HUES64 (cell line): ENCODE data around the gene C1D.
"Not testable (repeated sequence)": the region's sequence is repeated elsewhere in the genome, so short reads cannot be mapped to it uniquely, and the experiment has no call there.

Source experiments
- H3K27ac ChIP-seq: 2 replicates; pipeline ENCODE4 v1.7.0; 2013; ENCODE audit warnings: low read depth, low read length, inconsistent platforms
- H3K27me3 ChIP-seq: 2 replicates; pipeline ENCODE4 v1.6.1; 2013; ENCODE audit warnings: mild to moderate bottlenecking, low read length; ENCODE audit not compliant: insufficient read depth
- H3K36me3 ChIP-seq: 2 replicates; pipeline ENCODE4 v1.6.1; 2013; ENCODE audit warnings: mild to moderate bottlenecking, low read length; ENCODE audit not compliant: insufficient read depth
- H3K4me1 ChIP-seq: 2 replicates; pipeline ENCODE4 v1.6.1; 2013; ENCODE audit warnings: mild to moderate bottlenecking, low read length, moderate library complexity; ENCODE audit not compliant: insufficient read depth
- H3K4me3 ChIP-seq: 2 replicates; pipeline ENCODE4 v1.5.1; 2013; ENCODE audit warnings: mild to moderate bottlenecking, low read length, moderate library complexity
- H3K9ac ChIP-seq: 2 replicates; pipeline ENCODE4 v1.6.1; 2013; ENCODE audit warnings: mild to moderate bottlenecking, low read depth, low read length
- H3K9me3 ChIP-seq: 2 replicates; pipeline ENCODE4 v1.6.1; 2013; ENCODE audit warnings: low read depth, low read length; ENCODE audit not compliant: insufficient read depth
- WGBS: fragments of 150-250, 120-280 bp; methylation state at CpG from one replicate; pipeline ENCODE4 v1.1.7; 2013; ENCODE audit warnings: missing lambda C conversion rate; 5-methylcytosine and 5-hydroxymethylcytosine counted together

Gene C1D

GRCh38 chr2:67997903-67998302 is 64.9 kb downstream of the C1D start:
- no peaks in the 10 kb centered on the region for H3K27me3 ChIP-seq
- 93% methylated on average over 3 of the region's 3 CpGs for WGBS
- no peak overlapping the region for H3K27ac ChIP-seq
- no peak overlapping the region for H3K9ac ChIP-seq
- no peaks in the 10 kb centered on the region for H3K4me1 ChIP-seq
- H3K4me3 ChIP-seq: no peak overlapping the region
- H3K36me3 ChIP-seq: no peaks in the 10 kb centered on the region
- 0 out of 2 replicates have a peak, but pooled peaks cover 5% of the 10 kb centered on the region for H3K9me3 ChIP-seq

GRCh38 chr2:67997528-67997900 is 65.3 kb downstream of the C1D start:
- 75% methylated on average over 3 of the region's 3 CpGs for WGBS
- no peak overlapping the region for H3K27ac ChIP-seq

GRCh38 chr2:67996772-67997527 is 65.9 kb downstream of the C1D start:
- WGBS: 94% methylated on average over 6 of the region's 6 CpGs
- no peak overlapping the region for H3K4me3 ChIP-seq
- H3K27ac ChIP-seq: no peak overlapping the region
- H3K27me3 ChIP-seq: no peaks in the 10 kb centered on the region
- H3K9ac ChIP-seq: no peak overlapping the region
- H3K36me3 ChIP-seq: no peaks in the 10 kb centered on the region
- H3K4me1 ChIP-seq: no peaks in the 10 kb centered on the region
- H3K9me3 ChIP-seq: 0 out of 2 replicates have a peak, but pooled peaks cover 5% of the 10 kb centered on the region

More at GRCh38 chr2:67997528-67997900, 65.3 kb downstream of the C1D start:
- Histone ChIP-seq H3K4me1 (no peaks in the 10 kb centered on the region), H3K27me3 (no peaks in the 10 kb centered on the region), H3K9ac (no peak overlapping the region), H3K9me3 (0 out of 2 replicates have a peak, but pooled peaks cover 5% of the 10 kb centered on the region), H3K4me3 (no peak overlapping the region), H3K36me3 (no peaks in the 10 kb centered on the region)

- WGBS: 84% methylated on average over 1 of the region's 1 CpG
- no peak overlapping the region for H3K27ac ChIP-seq
Observed at GRCh38 chr2:67994716-67995115, 68.1 kb downstream of the C1D start.

GRCh38 chr2:67994069-67994468 is 68.7 kb downstream of the C1D start:
- not testable (repeated sequence) for H3K4me1 ChIP-seq
- 99% methylated on average over 3 of the region's 3 CpGs for WGBS

More at GRCh38 chr2:67994716-67995115, 68.1 kb downstream of the C1D start:
- no peaks in the 10 kb centered on the region for H3K27me3 ChIP-seq
- H3K36me3 ChIP-seq: no peaks in the 10 kb centered on the region
- no peak overlapping the region for H3K4me3 ChIP-seq
- H3K4me1 ChIP-seq: no peaks in the 10 kb centered on the region
- no peak overlapping the region for H3K9ac ChIP-seq
- 0 out of 2 replicates have a peak, but pooled peaks cover 5% of the 10 kb centered on the region for H3K9me3 ChIP-seq

GRCh38 chr2:67993329-67993728 is 69.5 kb downstream of the C1D start:
- H3K27ac ChIP-seq: no peak overlapping the region
- H3K9me3 ChIP-seq: 0 out of 2 replicates have a peak, but pooled peaks cover 5% of the 10 kb centered on the region
- 92% methylated on average over 3 of the region's 3 CpGs for WGBS

More at GRCh38 chr2:67994069-67994468, 68.7 kb downstream of the C1D start:
- not testable (repeated sequence) for H3K9ac ChIP-seq, H3K36me3 ChIP-seq, H3K27ac ChIP-seq, H3K4me3 ChIP-seq, H3K27me3 ChIP-seq, H3K9me3 ChIP-seq

GRCh38 chr2:67991456-67991855 is 71.3 kb downstream of the C1D start:
- Histone ChIP-seq H3K4me1 (no peaks in the 10 kb centered on the region), H3K4me3 (no peak overlapping the region), H3K9ac (no peak overlapping the region), H3K9me3 (0 out of 2 replicates have a peak, but pooled peaks cover 5% of the 10 kb centered on the region), H3K36me3 (no peaks in the 10 kb centered on the region), H3K27ac (no peak overlapping the region), H3K27me3 (no peaks in the 10 kb centered on the region)
- WGBS: 83% methylated on average over 2 of the region's 2 CpGs

More at GRCh38 chr2:67993329-67993728, 69.5 kb downstream of the C1D start:
- Histone ChIP-seq H3K4me3 (no peak overlapping the region), H3K36me3 (no peaks in the 10 kb centered on the region), H3K27me3 (no peaks in the 10 kb centered on the region), H3K9ac (no peak overlapping the region), H3K4me1 (no peaks in the 10 kb centered on the region)
